PC-3 (cell line): ENCODE data around the gene DMBX1.

Source experiments
- EZH2 ChIP-seq: fragments of 300-600 bp; sonication (generic); IDR thresholded peaks from one replicate; pipeline ENCODE4 v1.6.1; 2017; ENCODE audit warnings: antibody characterized with exemption, mild to moderate bottlenecking, low read length; ENCODE audit not compliant: unreplicated experiment
- EZH2phosphoT487 ChIP-seq: fragments of 300-600 bp; sonication (generic); IDR thresholded peaks from 2 replicates; pipeline ENCODE4 v1.6.1; 2018; ENCODE audit warnings: mild to moderate bottlenecking, antibody characterized with exemption, low read length, borderline replicate concordance
- TF ChIP-seq, protein P1 (sequence below): fragments of 300-600 bp; sonication (generic); conservative IDR thresholded peaks from 2 replicates; pipeline ENCODE4 v1.5.1; 2017; ENCODE audit warnings: antibody characterized with exemption, low read depth, mild to moderate bottlenecking, low read length

DNA sequence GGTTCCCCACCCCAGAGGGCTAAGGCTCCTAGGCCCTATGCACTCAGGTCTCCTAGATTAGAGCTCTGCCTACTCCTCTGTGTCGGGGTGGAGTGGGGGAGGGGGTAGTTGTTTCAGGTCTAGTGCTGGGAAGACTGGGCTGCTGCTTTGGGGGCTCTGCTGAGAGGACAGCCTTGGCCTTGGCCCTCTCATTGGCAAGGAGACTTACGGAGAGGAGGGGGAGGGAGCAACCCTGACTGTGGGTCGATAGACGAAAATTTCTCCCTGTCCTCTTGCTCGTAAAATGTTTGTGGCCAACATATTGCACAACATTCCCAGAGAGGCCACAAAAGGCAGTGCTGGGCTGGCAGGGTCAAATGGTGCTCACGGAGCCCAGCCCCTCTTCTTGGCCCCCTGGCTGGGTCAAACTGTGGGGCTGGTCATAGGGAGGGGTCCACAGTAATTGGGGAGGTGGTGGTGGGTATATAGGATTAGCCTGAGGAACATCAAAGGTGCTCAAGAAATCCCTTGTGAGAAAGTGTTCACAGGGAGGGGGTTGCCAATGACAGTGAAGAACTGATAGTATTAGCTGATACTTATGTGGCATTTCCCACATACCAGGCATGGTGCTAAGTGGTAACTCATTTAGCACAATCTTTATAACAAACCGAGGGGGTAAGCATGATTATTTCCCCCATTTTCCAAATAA, 8.5 kb upstream of the DMBX1 start:
- TF ChIP-seq, protein P1, sequence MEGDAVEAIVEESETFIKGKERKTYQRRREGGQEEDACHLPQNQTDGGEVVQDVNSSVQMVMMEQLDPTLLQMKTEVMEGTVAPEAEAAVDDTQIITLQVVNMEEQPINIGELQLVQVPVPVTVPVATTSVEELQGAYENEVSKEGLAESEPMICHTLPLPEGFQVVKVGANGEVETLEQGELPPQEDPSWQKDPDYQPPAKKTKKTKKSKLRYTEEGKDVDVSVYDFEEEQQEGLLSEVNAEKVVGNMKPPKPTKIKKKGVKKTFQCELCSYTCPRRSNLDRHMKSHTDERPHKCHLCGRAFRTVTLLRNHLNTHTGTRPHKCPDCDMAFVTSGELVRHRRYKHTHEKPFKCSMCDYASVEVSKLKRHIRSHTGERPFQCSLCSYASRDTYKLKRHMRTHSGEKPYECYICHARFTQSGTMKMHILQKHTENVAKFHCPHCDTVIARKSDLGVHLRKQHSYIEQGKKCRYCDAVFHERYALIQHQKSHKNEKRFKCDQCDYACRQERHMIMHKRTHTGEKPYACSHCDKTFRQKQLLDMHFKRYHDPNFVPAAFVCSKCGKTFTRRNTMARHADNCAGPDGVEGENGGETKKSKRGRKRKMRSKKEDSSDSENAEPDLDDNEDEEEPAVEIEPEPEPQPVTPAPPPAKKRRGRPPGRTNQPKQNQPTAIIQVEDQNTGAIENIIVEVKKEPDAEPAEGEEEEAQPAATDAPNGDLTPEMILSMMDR = no peak
- TF ChIP-seq EZH2 (no peak), EZH2phosphoT487 (no peak)
